Upper lobe of left lung (tissue), 6 donors: Measurements from ENCODE around the gene NLGN1. TPM values are rescaled to one million over a fixed set of nuclear protein-coding genes. Genes with fewer than 3 reads are reported as not detected.
A peak's percentile ranks its signal among the peaks of the same experiment; 100 is the strongest.

Source experiments
- ATAC-seq, 2 donors: fragments of 200-7000 bp; cut with Tn5 transposase; one replicate each; pipeline ENCODE4 v1.9.1; 2022; ENCODE audit warnings: mild to moderate bottlenecking in 2 of 2, moderate library complexity in 2 of 2; ENCODE audit not compliant: low FRiP score in 2 of 2
- DNase-seq, 2 donors: peaks; one replicate each; pipeline ENCODE4 v3.0.0-alpha.2; 2019 to 2020
- H3K27ac ChIP-seq, 4 donors: fragments of 200-600 bp; sonication (generic); one replicate each; pipeline ENCODE4 v1.5.1; 2016 to 2019
- H3K27me3 ChIP-seq, 4 donors: fragments of 200-600 bp; sonication (generic); one replicate each; pipeline ENCODE4 v1.5.1; 2017 to 2019
- H3K36me3 ChIP-seq, 4 donors: fragments of 200-600 bp; sonication (generic); one replicate each; pipeline ENCODE4 v1.5.1; 2016 to 2019
- H3K4me1 ChIP-seq, 4 donors: fragments of 200-600 bp; sonication (generic); one replicate each; pipeline ENCODE4 v1.5.1; 2018 to 2019
- H3K4me3 ChIP-seq, 4 donors: fragments of 200-600 bp; sonication (generic); one replicate each; pipeline ENCODE4 v1.5.1; 2017 to 2019; ENCODE audit warnings: mild to moderate bottlenecking in 2 of 4, moderate library complexity in 1 of 4
- H3K9me3 ChIP-seq, 4 donors: fragments of 200-600 bp; sonication (generic); one replicate each; pipeline ENCODE4 v1.5.1; 2018 to 2019
- CTCF ChIP-seq, 6 experiments: fragments of 450-650 bp in 4 of 6; fragments of 200-600 bp in 2 of 6; sonication (generic) in 2 of 6; IDR thresholded peaks; one replicate each; pipeline ENCODE4 v1.5.1; 2016 to 2019; ENCODE audit warnings: antibody characterized with exemption in 6 of 6
- EP300 ChIP-seq, 4 donors: sonication (generic); formaldehyde crosslinking; IDR thresholded peaks; one replicate each; pipeline ENCODE4 v1.5.1; 2017; ENCODE audit warnings: antibody characterized with exemption in 4 of 4, control low read depth in 2 of 4
- POLR2A ChIP-seq, 4 donors: fragments of 450-650 bp; IDR thresholded peaks; one replicate each; pipeline ENCODE4 v1.5.1; 2016 to 2017; ENCODE audit warnings: antibody characterized with exemption in 4 of 4, mild to moderate bottlenecking in 2 of 4
- POLR2AphosphoS5 ChIP-seq, 2 donors: sonication (generic); formaldehyde crosslinking; IDR thresholded peaks; one replicate each; pipeline ENCODE4 v1.5.1; 2017; ENCODE audit warnings: antibody characterized with exemption in 2 of 2
- WGBS, 2 donors: methylation state at CpG; one replicate each; pipeline ENCODE4 v1.1.5; 2017 to 2018; 5-methylcytosine and 5-hydroxymethylcytosine counted together
- total RNA-seq, 6 donors: library from RNA; depleted of rRNA in 4 of 6; stranded (reverse); fragments of >200 nt in 4 of 6; gene quantifications; one replicate each; pipeline versions ENCODE4 v1.1.0 to v1.2.1, GENCODE V29; 2016 to 2021
- donor health status: DM: no; HTN: no; CAD: no; lungs with moderate emphysema.
- donor health status: DM: no; HTN: yes; CAD: no; lungs with severe emphysema.

Gene NLGN1
- total RNA-seq, 6 donors from 2014 or later = under 0.01 to 3.5 (median 1.9) TPM

- ATAC-seq = no peak
- TF ChIP-seq EP300 (IDR thresholded peaks at IDR 0.05) (no peak), CTCF (IDR thresholded peaks at IDR 0.05) (no peak), POLR2A (IDR thresholded peaks at IDR 0.05) (no peak), POLR2AphosphoS5 (IDR thresholded peaks at IDR 0.05) (no peak)
- 86 to 94% methylated on average over 1 of the region's 1 CpG for WGBS, 2 donors
Measured at GRCh38 chr3:173404156-173404555, 6.6 kb downstream of the NLGN1 start.

GRCh38 chr3:173410436-173410835 is 12.9 kb downstream of the NLGN1 start:
- ATAC-seq = no peak
- Histone ChIP-seq H3K4me3 (no peak overlapping the region), H3K27me3 (no peaks in the 10 kb centered on the region), H3K4me1 (peaks cover 0 to 12% (median 5%) of the 10 kb centered on the region in 4 donors), H3K36me3 (no peaks in the 10 kb centered on the region), H3K27ac (no peak overlapping the region), H3K9me3 (no peaks in the 10 kb centered on the region)
- DNase-seq = no peak
- TF ChIP-seq POLR2A (IDR thresholded peaks at IDR 0.05) = no peak
- TF ChIP-seq POLR2AphosphoS5 (IDR thresholded peaks at IDR 0.05) = no peak
- no peak for TF ChIP-seq EP300 (IDR thresholded peaks at IDR 0.05)
- TF ChIP-seq CTCF (IDR thresholded peaks at IDR 0.05) = no peak

More at GRCh38 chr3:173404156-173404555, 6.6 kb downstream of the NLGN1 start:
- Histone ChIP-seq H3K27ac (no peak overlapping the region), H3K4me3 (no peak overlapping the region), H3K4me1 (no peaks in the 10 kb centered on the region), H3K36me3 (no peaks in the 10 kb centered on the region), H3K9me3 (no peaks in the 10 kb centered on the region), H3K27me3 (no peaks in the 10 kb centered on the region)
- DNase-seq = no peak

GRCh38 chr3:173410849-173411248 is 13.3 kb downstream of the NLGN1 start:
- DNase-seq (no peak), ATAC-seq (peak in 1 of 2 donors; percentile 16)
- H3K27me3 ChIP-seq = no peaks in the 10 kb centered on the region
- WGBS, 2 donors = 59 to 65% methylated on average over 1 of the region's 1 CpG
- H3K4me1 ChIP-seq = peaks cover 0 to 12% (median 5%) of the 10 kb centered on the region in 4 donors
- no peaks in the 10 kb centered on the region for H3K36me3 ChIP-seq
- TF ChIP-seq CTCF (IDR thresholded peaks at IDR 0.05) (no peak), POLR2AphosphoS5 (IDR thresholded peaks at IDR 0.05) (no peak), POLR2A (IDR thresholded peaks at IDR 0.05) (no peak), EP300 (IDR thresholded peaks at IDR 0.05) (no peak)
- no peaks in the 10 kb centered on the region for H3K9me3 ChIP-seq
- H3K4me3 ChIP-seq = no peak overlapping the region
- H3K27ac ChIP-seq = no peak overlapping the region

GRCh38 chr3:173411375-173411973 is 13.9 kb downstream of the NLGN1 start:
- peak; percentile 62 to 76 for ATAC-seq
- H3K4me3 ChIP-seq = no peak overlapping the region

More at GRCh38 chr3:173411375-173411973, 13.9 kb downstream of the NLGN1 start:
- Histone ChIP-seq H3K27me3 (no peaks in the 10 kb centered on the region), H3K27ac (no peak overlapping the region), H3K9me3 (no peaks in the 10 kb centered on the region), H3K36me3 (no peaks in the 10 kb centered on the region), H3K4me1 (peaks cover 0 to 12% (median 5%) of the 10 kb centered on the region in 4 donors)
- WGBS, 2 donors = 22 to 31% methylated on average over 5 of the region's 5 CpGs
- peak in 1 of 2 donors; percentile 64 for DNase-seq
- TF ChIP-seq POLR2A (IDR thresholded peaks at IDR 0.05) = no peak
- peak in 3 of 6 experiments; percentile 19 to 36 (median 23) for TF ChIP-seq CTCF (IDR thresholded peaks at IDR 0.05)
- TF ChIP-seq EP300 (IDR thresholded peaks at IDR 0.05) = peak in 1 of 4 donors; percentile 28
